ENCODE results near the gene GALNT2. TPM values are rescaled to one million over a fixed set of nuclear protein-coding genes. Genes with fewer than 3 reads are reported as not detected.

GALNT2 gene
- total and polyA plus RNA-seq, 2 of the 13 experiments (the other 11 are each of a cell fraction or from before 2014, with no cell fraction given), result 39.3 to 39.6 TPM

DNA sequence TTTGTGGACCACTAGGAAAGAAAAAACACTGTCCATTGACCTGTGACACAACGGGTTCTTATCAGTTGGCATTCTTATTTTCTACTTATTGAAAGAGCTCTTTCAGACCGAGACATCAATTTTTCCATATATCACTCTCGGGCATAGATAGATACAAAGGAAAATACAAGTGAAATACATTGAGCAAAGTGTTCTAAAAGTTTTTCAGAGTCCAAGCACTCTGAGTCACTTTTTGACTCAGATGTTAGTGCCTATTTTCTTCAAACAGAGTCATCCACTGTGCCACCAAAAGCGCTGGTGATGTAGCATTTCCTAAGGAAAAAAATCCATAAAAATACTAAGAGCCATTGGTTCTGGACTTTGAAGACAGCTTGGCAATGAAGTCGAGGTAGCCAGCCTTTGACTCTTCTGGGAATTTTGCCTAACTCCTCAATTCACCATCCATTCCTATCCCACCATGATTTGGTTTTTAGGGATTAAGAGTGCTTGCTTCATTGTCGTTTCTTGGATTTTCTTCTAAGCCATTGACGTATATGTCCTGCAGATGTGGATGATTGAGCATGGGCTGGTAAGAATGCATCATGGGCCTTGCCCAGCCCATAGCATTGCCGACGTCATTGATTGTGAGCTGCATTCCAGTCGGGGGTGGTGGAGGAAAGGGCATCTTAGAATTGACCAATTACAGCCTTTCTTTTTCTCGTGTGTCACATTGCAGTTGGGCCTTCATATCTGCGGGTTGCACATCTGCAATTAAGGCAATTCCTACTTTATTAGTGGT is 10.6 kb downstream of the GALNT2 start:
- ATAC-seq (no peak), FAIRE-seq (no peak), DNase-seq (ENCODE audit: low spot score) (no peak)
- Histone ChIP-seq H2AFZ (ENCODE audit: low read length) (no peak overlapping the region), H3K27me3 (ENCODE audit: control insufficient read depth in 1 of 2, insufficient read depth in 2 of 2, low read length in 2 of 2) (no peaks in the 10 kb centered on the region), H3K36me3 (replicated peaks in 1 of 2; ENCODE audit: control insufficient read depth in 1 of 2, insufficient read depth in 2 of 2, low read length in 2 of 2) (peaks cover 1 to 14% of the 10 kb centered on the region in 2 experiments; a peak in 3 of 5 replicates), H3K27ac (ENCODE audit: extremely low read length, insufficient read depth, low read length) (no peak overlapping the region), H3K9ac (ENCODE audit: insufficient read depth, low read depth, low read length) (no peak overlapping the region), H3K4me3 (replicated peaks in 1 of 3; ENCODE audit: insufficient read depth in 1 of 3, low read depth in 2 of 3, low read length in 3 of 3) (no peak overlapping the region), H3K79me2 (ENCODE audit: insufficient read depth, low read length) (peaks cover 94% of the 10 kb centered on the region), H3K4me2 (ENCODE audit: low read depth, low read length) (no peak overlapping the region), H4K20me1 (ENCODE audit: insufficient read depth, low read length) (peaks cover 17% of the 10 kb centered on the region; the same call in 1 of the 2 replicates), H3K9me3 (ENCODE audit: low read length) (no peaks in the 10 kb centered on the region), H3K4me1 (ENCODE audit: insufficient read depth, low read length) (peaks cover 7% of the 10 kb centered on the region; the same call in 1 of the 2 replicates)
- TF ChIP-seq, protein P1, sequence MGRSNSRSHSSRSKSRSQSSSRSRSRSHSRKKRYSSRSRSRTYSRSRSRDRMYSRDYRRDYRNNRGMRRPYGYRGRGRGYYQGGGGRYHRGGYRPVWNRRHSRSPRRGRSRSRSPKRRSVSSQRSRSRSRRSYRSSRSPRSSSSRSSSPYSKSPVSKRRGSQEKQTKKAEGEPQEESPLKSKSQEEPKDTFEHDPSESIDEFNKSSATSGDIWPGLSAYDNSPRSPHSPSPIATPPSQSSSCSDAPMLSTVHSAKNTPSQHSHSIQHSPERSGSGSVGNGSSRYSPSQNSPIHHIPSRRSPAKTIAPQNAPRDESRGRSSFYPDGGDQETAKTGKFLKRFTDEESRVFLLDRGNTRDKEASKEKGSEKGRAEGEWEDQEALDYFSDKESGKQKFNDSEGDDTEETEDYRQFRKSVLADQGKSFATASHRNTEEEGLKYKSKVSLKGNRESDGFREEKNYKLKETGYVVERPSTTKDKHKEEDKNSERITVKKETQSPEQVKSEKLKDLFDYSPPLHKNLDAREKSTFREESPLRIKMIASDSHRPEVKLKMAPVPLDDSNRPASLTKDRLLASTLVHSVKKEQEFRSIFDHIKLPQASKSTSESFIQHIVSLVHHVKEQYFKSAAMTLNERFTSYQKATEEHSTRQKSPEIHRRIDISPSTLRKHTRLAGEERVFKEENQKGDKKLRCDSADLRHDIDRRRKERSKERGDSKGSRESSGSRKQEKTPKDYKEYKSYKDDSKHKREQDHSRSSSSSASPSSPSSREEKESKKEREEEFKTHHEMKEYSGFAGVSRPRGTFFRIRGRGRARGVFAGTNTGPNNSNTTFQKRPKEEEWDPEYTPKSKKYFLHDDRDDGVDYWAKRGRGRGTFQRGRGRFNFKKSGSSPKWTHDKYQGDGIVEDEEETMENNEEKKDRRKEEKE (IDR thresholded peaks at IDR 0.05), result no peak
- TF ChIP-seq KMT2B (CRISPR knock-in tag; IDR thresholded peaks at IDR 0.05) (no peak), KDM4B (CRISPR knock-in tag; IDR thresholded peaks at IDR 0.05) (no peak)
- in situ Hi-C loops (cut with HindIII; ENCODE audit: extremely low pct_ligation_motif_present, low pct_unique_long_range_greater_than_20kb), result no loop called here
- WGBS (ENCODE audit: low lambda C conversion rate), result 95% methylated on average over 12 of the region's 12 CpGs
- BruUV-seq (replicated peaks), result no TSS peak
- intact Hi-C loops (cut with micrococcal nuclease; ENCODE audit: unreplicated experiment), result no loop called here
- CTCF ChIA-PET (ENCODE audit: low intra/inter-chr PET ratio, low total read pairs), result no interaction called here
- POLR2A ChIA-PET, result no interaction called here

All from HepG2 (cell line).